Bone marrow (tissue), 2 donors: ENCODE data around the gene MCM5.
"Not testable (repeated sequence)": the region's sequence is repeated elsewhere in the genome, so short reads cannot be mapped to it uniquely, and the experiment has no call there.

Experiments
- DNase-seq, 2 donors: peaks; one replicate each; lab custom pipeline; 2025; lab: John Stamatoyannopoulos, UW

MCM5 gene

DNA sequence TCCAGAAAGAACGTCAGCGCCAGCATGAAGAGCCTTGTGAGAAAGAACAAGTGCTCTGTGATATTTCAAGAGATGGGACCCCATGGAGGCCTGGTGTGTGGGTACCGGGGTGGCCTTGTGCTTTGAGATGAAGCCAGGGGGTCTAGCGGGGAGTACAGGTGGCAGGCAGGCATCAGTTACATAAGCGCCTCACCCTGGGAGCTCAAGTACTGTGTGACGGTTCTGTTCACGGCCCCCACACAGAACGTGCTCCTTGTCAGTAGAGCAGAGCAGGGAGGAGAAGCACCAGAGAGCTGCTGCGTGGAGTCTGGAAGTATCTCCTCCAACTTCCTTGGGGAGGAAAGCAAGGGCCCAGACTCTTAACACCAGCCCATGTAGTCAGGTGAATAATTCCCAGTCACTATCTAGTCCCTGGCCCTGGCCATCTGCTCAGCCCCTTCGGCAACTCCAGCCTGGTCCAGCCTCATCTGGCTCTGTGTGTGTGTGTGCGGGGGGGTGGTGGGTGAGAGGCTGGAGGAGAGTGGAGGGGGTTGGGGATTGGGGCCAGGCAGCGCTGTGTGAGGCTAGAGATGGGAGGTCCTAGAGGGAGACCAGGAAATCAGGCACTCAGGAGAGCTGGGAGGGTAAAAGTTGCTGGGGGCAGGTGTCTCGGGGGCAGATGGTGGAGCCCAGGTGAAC is 32.4 kb downstream of the MCM5 start:
- no peak for DNase-seq

DNA sequence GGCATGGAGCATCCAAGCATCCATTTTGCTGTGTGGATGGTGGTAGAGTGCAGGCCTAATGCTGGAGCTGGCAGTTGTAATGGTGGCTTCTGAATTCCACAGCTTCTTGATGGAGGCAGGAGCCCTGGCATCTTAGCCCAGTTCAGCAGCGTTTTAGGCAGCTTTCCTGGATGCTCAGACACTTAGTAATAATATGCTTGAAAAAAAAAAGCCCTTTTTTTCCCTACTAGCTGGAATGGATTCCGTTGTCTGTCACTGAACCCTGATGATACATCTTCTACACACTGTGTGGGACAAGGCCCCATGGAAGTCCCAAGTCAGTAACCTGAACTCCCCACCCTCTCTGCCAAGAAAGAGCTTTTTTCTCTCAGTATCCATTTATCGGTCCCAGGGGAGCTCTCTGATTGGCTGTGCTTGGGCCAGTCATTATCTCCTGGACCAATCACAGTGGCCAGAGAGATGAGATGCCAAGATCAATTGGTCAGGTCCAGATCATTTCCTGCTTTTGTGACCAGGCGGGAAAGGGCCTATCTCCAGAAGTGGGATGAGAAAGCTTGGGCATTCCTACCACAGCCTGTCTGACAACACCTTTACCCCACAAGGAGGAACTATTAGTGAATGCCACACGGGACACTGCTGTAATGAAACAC is 34.2 kb downstream of the MCM5 start:
- no peak for DNase-seq

GRCh38 chr22:35435201-35435740 is 35.3 kb downstream of the MCM5 start:
- DNase-seq, result no peak

DNA sequence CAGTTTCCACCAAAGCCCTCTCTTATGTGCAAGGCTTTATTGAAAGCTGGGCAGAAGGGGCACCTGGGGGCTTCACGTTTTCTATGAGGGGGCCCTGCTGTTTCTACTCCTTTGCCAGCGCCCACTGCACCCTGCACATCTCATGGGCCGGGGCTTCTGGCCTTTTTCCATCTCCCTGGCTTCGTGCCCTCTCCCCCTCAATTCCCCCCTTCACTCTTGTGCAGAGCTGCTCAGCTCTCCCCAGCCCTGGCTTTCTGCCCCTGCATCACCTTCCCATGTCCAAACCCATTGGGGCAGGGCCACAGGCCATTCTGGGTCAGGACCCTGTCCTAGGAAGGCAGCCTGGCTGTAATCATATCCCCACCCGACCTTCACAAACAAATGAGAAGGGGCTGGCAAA is 36.5 kb downstream of the MCM5 start:
- no peak for DNase-seq

GRCh38 chr22:35437049-35437448 is 37.1 kb downstream of the MCM5 start:
- DNase-seq, result no peak

- not testable (repeated sequence) for DNase-seq
Observed at GRCh38 chr22:35438673-35439364, 38.9 kb downstream of the MCM5 start.

DNA sequence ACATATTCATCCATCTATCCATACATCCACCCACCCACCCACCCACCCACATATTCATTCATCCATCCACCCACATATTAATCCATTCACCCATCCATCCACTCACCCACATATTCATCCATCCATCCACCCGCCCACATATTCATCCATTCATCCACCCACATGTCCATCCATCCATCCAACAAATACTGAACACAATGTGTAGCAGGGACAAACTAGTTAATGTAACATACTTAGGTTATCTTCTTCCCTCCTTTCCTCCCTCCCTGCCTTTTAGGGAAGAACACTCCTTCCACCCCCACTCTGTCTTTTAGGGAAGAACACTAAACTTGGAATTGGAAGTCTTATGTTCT is 39.4 kb downstream of the MCM5 start:
- DNase-seq, result no peak

GRCh38 chr22:35440129-35440528 is 40.2 kb downstream of the MCM5 start:
- no peak for DNase-seq

GRCh38 chr22:35441489-35442100 is 41.7 kb downstream of the MCM5 start:
- DNase-seq, result no peak

DNA sequence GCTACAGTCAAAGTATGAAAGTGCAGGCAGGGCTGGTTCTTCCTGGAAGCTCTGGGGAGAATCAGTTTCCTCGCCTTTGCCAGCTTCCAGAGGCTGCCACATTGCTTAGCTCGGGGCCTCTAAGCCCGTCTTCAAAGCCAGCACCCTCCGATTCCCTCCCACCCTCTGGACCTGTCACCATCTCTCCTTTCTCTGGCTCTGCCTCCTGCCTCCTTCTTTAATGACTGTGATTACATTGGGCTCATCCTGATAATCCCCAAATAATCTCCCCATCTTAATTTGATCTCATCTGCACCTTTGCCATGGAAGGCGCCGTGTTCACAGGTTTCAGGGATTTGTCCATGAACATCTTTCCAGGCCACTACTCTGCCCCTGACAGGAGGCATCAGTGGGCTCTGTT is 42.5 kb downstream of the MCM5 start:
- no peak for DNase-seq

DNA sequence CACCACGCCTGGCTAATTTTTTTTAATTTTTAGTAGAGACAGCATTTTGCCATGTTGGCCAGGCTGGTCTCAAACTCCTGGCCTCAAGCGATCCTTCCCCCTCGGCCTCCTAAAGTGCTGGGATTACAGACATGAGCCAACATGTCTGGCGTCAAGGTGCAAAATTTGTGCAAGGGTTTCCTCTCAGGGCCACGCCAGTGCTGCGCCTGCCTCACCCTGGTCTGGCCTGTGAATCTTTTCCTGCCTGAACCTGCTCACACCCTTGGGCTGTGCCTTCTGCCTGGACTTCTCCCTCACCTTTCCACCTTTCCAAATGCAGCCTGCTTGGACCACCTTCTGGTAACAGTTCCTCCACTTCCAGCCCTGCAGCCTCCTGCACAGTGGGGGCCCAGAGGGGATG is 43.4 kb downstream of the MCM5 start:
- DNase-seq, result no peak

DNA sequence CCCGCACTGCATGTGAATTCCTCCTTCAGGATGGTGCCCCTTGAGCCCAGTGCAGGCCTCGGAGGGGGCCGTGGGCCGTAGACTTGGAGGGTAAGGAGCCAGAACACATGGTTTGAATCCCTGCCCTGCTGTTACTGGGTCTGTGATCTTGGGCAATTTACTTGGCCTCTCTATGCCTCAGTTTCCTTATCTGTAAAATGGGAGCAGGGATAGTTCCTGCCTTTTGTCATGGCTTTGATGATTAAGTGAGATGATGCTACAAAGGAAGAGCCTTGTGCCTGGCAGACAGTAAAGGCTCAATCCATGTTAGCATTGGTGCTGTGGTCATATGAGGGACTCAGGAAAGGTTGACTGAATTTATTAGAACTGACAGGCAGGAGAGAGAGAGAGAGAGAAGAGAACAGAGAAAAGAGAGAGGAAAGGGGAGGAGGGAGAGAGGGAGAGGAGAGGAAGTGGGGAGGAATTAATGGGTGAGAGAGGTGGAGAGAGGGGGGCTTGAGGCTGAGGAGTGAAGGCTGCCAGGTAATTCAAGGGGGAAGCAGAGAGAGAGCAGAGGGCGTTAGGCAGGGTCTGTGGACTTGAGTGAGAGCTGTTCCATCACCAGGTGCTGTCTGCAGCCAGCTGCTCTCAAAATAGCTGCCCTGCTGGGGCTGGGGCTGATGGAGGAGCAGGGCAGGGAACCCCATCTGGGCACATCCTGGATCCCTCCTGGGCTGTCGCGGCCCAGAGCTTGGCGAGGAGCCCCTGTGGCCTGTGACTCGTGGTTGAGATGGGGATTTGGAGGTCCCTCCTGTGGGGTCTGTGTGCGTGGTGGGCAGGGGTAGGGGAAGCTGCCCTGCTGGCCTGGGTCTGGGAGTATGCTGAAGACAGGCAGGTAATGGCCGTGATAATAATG is 44.1 kb downstream of the MCM5 start:
- DNase-seq, result no peak

DNA sequence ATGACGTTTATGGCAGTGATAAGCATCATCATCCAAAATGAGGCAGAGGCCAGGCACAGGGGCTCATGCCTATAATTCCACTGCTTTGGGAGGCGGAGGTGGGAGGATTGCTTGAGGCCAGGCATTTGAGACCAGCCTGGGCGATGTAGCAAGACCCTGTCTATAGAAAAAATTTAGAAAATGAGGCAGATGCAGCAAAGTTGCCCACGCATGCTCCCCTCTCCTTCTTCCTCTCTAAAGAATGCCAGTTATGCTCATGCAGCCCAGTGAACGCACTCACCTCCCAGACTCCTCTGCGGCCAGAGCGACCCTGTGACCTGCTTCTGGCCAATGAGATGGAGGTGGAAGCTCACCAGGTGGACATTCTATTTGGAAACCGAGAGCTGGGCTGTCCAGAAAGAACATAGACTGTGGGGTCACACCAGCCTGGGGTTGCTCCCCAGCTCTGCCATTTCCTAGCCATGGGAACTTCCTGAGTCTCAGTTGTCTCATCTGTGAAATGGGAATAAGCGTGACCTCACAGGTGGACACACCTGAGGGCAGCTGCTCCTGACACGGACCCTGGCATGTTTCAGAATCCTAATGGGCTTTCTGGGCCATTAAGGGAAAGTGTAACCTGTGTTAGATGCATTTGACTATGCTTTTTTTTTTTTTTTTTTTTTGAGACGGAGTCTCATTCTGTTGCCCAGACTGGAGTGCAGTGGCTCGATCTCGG is 44.9 kb downstream of the MCM5 start:
- DNase-seq, result no peak

GRCh38 chr22:35445933-35446332 is 46.0 kb downstream of the MCM5 start:
- no peak for DNase-seq

- no peak for DNase-seq
Observed at GRCh38 chr22:35446365-35446764, 46.4 kb downstream of the MCM5 start.

- DNase-seq, result no peak
Observed at GRCh38 chr22:35448523-35448922, 48.6 kb downstream of the MCM5 start.

GRCh38 chr22:35449829-35450689 is 50.1 kb downstream of the MCM5 start:
- DNase-seq, result no peak

DNA sequence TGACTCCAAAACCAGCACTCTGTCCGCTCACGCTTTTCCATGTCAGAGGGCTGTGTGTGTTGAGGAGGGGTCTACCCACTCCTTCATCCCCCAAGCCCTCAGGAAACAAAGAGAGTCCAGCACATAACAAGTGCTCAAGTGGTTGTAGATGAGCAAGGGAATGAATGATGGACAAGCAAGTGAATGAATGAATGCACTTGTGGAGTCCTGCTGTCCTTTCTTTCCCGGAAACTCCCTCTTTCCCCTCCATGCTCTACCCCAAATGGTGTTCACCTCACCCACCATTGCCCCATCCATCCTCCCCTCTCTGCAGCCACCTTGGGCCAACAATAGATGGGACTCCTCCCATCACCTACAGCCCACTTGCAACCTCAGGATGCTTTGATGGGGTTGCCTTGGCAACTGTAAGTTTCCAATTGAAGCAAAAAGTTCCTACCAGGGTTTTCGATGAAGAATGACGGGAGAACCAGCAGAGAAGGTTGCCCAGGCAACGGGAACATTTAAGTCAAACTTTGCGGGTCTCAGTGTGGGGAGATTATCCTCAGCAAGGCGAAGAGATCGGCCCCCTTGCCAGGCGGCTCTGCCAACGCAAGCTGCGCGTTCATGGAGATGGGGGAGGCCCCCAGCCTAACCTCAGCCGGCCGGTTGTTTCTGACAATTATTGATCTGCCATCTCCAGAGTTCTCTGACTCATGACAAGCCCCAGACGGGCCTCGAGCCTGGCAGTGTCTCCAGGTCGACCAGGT is 51.1 kb downstream of the MCM5 start:
- DNase-seq, result no peak

DNA sequence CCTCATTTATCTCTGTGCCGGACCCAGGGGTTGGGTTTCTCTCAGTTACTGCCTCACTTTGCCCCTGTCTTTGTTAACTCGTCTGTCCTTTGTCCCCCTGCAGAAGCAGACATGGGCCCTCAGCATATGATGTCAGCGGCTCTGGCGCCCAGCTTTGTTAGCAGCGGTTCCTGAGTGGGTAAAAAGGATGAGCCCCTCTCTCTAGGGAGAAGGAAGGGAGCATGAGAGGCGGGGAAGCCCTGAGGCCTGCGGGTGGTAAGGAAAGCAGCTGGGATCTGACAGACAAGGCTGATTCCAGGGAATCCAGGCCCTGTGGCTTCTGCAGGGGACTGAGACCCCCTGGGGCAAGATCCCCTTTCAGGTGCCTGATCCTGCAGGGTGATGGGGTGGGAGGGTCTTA is 51.7 kb downstream of the MCM5 start:
- DNase-seq, result no peak
